Activated CD4-positive, alpha-beta T cell treated with anti-CD3 and anti-CD28 coated beads, Interleukin-2, amount 50 U/mL, for 4 hours (primary cell): ENCODE results near the gene MEX3D.
"Not testable (repeated sequence)": the region's sequence is repeated elsewhere in the genome, so short reads cannot be mapped to it uniquely, and the experiment has no call there.

Experiments
- DNase-seq, 2 experiments: peaks; one replicate each; pipeline ENCODE4 v3.0.0-alpha.2; 2020

MEX3D gene

GRCh38 chr19:1533510-1534150, 34.5 kb downstream of the MEX3D start:
- no peak for DNase-seq

GRCh38 chr19:1532003-1532402, 36.1 kb downstream of the MEX3D start:
- DNase-seq: no peak

GRCh38 chr19:1531587-1531986, 36.5 kb downstream of the MEX3D start:
- no peak for DNase-seq

GRCh38 chr19:1530856-1531255, 37.3 kb downstream of the MEX3D start:
- DNase-seq: not testable (repeated sequence)

DNA sequence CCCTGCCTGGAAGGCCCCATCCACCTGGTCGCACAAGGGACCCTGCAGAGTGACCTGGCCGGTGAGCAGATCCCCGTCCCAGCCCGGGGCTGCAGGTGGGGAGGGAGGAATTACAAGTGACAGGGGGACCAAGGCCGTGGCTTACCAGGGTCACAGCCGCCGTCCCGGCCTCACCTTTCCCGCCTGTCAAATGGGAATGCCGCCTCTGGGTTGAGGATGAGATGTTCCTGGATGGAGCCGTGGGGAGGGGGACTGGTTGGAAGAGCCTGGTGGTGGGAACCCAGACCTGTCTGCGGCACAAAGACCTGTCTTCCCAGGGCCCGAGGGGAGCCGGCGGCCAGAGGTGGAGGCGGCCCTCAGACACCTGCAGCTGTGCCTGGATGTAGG, 38.7 kb downstream of the MEX3D start:
- DNase-seq: no peak

DNA sequence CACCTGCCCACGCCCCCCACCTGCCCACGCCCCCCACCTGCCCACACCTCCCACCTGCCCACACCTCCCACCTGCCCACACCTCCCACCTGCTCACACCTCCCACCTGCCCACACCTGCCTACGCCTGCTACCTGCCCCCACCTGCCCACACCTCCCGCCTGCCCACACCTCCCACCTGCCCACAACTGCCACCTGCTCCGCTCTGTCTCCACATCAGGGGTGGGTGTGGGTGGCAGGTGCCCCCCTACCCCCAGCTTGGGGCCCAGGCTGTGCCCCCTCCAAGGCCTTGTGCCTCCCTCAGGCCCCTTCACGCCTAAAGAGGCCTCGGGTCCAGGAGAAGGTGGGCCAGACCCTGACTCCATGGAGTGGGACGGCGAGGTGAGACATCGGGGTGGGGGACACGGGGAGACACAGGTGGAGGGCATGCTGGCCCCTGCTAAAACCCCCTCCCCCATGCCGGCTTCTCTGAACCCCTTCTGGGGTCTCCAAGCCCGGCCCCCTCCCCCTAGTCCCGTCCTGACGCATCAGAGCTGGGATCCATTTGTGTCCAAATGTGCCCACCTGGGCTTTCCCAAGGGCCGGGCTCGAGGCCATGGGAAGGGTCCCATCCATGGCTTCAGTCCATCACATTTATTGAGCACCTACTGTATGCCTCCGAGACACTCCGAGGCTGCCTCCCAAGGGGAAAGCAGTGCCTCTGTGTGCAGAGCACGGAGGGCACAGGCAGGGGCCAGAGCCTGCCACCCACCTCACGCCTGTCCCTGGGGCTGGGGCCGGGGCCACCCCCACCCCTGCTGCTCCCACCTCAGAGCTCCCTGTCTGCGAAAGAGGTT, 39.3 kb downstream of the MEX3D start:
- no peak for DNase-seq

DNA sequence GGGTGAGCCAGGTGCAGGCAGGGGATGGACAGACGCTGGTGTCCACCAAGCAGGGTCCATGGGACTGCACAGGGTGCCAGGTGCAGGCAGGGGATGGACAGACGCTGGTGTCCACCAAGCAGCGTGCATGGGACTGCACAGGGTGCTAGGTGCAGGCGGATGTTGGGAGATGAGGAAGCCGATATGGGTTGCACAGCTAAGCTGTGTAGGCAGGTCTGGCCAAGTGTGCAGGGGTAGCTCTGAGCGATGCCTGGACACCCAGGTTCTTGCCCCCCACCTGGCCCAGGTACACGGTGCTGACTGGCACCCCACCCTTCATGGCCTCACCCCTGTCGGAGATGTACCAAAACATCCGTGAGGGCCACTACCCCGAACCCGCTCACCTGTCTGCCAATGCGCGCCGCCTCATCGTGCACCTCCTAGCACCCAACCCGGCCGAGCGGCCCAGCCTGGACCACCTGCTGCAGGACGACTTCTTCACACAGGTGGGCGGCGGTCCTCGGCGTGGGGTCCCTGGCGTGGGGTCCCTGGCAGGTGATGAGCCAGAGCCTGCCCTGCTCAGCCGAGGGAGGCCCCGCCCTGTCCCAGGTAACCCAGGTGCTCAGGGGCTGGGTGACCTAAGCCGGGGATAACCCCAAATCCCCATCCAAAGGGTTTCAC, 40.3 kb downstream of the MEX3D start:
- DNase-seq: no peak

DNA sequence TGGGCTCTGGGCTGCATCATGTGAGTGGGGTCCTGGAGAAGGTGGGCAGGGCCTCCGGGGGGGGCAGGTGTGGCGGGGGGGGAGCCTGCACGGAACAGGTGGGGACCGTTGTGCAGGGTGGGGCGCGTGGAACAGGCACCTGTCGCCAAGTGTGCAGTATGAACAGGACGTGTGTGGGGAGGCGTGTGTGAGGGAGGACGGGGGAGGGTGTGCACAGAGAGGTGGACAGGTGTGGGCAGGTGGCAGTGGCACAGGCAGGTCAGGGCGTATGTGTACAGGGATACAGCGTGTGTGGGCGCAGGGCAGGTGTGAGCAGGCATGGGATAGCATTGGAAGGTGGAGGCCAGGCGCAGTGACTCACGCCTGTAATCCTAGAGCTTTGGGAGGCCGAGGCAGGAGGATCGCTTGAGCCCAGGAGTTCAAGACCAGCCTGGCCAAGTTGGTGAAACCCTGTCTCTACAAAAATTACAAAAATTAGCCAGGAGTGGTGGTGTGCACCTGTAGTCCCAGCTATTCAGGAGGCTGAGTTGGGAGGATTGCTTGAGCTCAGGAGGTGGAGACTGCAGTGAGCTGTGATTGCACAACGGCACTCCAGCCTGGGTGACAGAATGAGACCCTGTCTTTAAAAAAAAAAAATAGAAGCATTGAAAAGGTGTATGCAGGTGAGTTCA, 41.0 kb downstream of the MEX3D start:
- DNase-seq: no peak

- no peak for DNase-seq
These were observed 41.9 kb downstream of the MEX3D start for GRCh38 chr19:1526066-1526778.

DNA sequence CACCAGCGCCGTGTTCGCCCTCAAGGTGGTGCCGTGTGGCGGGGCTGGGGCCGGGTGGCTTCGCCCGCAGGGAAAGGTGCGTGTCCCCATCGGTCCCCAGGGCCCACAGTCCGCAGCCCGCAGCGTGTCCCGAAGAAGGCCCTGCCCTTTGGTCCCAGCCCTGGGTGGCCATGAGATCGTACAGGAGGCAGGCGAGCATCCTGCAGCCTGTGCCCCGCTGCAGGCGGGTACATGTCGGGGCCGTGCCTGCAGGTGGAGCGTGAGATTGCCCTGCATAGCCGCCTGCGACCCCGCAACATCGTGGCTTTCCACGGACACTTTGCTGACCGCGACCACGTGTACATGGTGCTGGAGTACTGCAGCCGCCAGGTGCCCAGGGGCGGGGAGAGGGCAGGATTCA, 42.8 kb downstream of the MEX3D start:
- DNase-seq: no peak

GRCh38 chr19:1524972-1525325, 43.2 kb downstream of the MEX3D start:
- DNase-seq: no peak

GRCh38 chr19:1524287-1524971, 43.7 kb downstream of the MEX3D start:
- no peak for DNase-seq

- no peak for DNase-seq
These were observed 44.5 kb downstream of the MEX3D start, which contains the start of gene PLK5 for GRCh38 chr19:1523412-1524286. Gene PLK5, plus strand, starts transcription at chr19:1524077. Its CDS starts 2,920 bp downstream, at chr19:1526997.

DNA sequence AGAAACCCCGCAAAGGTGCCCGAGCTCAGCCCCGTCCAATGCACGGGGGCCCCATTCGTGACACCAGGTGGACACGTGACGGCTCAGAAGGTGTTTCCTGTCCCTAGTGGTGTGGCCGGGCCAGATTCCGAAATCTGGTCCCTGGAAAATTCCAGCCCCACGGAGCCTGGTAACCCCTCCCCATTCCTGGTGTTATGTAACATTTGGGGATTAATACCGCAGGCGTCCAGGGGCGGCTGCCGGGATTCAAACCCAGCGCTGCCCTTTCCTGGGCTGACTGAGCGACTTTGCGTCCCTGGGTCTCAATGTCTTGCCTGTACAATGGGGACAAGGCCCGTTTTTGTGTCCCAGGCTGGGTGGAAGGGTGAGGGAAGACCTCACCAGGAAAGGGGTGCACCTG, 45.3 kb downstream of the MEX3D start:
- no peak for DNase-seq

DNA sequence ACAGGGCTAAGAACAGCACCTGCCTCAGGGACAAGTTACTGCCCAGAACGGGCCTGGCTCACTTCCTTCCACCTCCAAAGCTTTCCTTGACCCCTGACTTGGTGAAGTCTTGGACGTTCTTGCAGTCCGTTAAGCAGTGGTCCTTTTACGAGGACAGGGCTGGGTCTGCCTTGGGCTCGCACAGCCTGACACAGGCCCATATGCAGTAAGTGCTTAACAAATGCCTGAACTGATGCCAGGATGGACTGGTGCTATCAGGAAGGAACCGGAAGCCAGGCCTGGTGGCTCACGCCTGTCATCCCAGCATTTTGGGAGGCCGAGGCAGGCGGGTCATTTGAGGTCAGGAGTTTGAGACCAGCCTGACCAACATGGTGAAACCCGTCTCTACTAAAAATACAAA, 46.1 kb downstream of the MEX3D start:
- DNase-seq: no peak

GRCh38 chr19:1521636-1522035, 46.5 kb downstream of the MEX3D start:
- DNase-seq: no peak

- no peak for DNase-seq
These were observed 47.8 kb downstream of the MEX3D start for GRCh38 chr19:1520203-1520780.

DNA sequence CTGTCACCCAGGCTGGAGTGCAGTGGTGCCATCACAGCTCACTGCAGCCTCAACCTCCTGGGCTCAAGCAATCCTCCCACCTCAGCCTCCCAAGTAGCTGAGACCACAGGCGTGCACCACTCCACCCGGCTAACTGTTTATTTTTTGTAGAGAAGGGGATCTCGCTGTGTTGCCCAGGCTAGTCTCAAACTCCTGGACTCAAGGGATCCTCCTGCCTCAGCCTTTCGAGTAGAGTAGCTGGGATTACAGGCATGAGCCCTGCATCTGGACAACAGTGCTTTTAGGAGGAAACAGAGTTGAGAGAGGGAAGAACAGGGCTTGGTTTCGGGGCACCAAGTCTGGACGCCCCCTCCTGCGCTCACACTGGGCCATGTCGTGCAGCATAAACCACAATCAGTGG, 48.3 kb downstream of the MEX3D start:
- not testable (repeated sequence) for DNase-seq

DNA sequence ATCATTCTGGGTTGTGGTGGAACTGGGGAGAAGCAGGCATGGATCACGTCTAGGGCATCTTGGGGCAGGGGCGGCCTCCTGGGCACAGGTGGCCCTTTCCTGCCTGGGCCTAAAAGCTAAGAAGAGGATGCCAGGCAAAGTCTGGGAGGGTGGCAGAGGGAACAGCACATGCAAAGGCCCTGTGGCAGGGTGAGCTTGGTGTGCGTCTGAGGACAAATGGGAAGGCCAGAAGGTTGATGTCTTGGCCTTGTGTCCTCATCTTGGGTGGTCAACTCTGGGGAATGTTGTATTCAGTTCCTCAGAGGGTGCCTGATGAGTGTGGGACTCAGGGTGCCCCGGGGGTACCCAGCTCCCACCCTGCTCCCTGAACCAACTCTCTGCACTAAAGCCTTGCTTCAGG, 49.7 kb downstream of the MEX3D start:
- no peak for DNase-seq

- no peak for DNase-seq
These were observed 51.8 kb downstream of the MEX3D start for GRCh38 chr19:1516395-1516753.
